SU-DHL-6 (cell line): Measurements from ENCODE around the gene DUOX2.

Experiments used
- EZH2phosphoT487 ChIP-seq: fragments of 200-600 bp; sonication (generic), shearing (Covaris generic); conservative IDR thresholded peaks from 2 replicates; pipeline ENCODE4 v1.6.1; 2018; ENCODE audit warnings: mild to moderate bottlenecking, antibody characterized with exemption, low read length, moderate library complexity, mixed read lengths
- TF ChIP-seq, protein P1 (sequence below): fragments of 200-600 bp; sonication (generic); IDR thresholded peaks from one replicate; pipeline ENCODE4 v1.5.1; 2017; ENCODE audit warnings: antibody characterized with exemption, mild to moderate bottlenecking, low read length, moderate library complexity; ENCODE audit not compliant: insufficient read depth, poor library complexity, severe bottlenecking

DNA sequence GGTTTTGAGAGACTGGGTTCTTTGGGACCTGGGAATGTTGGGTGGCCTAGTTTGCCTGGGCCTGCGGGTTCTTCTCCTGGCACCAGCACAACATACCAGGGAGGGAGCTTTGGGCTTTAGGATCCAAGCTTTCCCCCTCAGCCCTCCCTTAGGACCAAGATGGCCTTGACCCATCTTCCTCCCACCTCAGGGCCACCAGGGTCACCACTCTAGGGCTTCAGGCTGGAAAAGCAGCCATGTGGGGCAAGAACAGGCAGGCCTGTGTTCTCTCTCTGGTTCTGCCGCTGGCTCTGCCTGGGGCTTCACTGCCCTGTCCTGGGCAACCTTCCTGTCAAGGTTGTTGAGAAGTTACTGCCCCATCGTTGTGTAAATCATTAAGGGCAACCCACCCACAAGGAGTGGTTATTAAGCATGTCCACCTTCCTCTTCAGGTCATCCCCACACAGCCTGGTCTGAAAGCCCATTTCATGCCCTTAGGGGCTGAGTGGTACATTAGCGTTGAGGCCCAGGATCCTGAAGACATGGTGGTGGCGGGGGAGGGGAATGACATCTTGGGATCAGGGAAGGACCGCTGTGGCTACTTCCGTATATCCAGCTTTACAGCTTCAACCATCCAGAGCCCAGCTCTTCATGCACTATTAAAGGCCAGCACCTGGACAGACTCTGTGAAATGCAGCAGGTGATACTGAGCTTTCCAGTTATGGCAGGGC is 16.5 kb upstream of the DUOX2 start:
- TF ChIP-seq, protein P1, sequence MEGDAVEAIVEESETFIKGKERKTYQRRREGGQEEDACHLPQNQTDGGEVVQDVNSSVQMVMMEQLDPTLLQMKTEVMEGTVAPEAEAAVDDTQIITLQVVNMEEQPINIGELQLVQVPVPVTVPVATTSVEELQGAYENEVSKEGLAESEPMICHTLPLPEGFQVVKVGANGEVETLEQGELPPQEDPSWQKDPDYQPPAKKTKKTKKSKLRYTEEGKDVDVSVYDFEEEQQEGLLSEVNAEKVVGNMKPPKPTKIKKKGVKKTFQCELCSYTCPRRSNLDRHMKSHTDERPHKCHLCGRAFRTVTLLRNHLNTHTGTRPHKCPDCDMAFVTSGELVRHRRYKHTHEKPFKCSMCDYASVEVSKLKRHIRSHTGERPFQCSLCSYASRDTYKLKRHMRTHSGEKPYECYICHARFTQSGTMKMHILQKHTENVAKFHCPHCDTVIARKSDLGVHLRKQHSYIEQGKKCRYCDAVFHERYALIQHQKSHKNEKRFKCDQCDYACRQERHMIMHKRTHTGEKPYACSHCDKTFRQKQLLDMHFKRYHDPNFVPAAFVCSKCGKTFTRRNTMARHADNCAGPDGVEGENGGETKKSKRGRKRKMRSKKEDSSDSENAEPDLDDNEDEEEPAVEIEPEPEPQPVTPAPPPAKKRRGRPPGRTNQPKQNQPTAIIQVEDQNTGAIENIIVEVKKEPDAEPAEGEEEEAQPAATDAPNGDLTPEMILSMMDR: no peak
- no peak for TF ChIP-seq EZH2phosphoT487
